Upper lobe of right lung (tissue), 1 donor: Measurements from ENCODE around the gene COL9A1. TPM values are rescaled to one million over a fixed set of nuclear protein-coding genes. Genes with fewer than 3 reads are reported as not detected.
"Not testable (repeated sequence)": the region's sequence is repeated elsewhere in the genome, so short reads cannot be mapped to it uniquely, and the experiment has no call there.

ENCODE experiments used
- ATAC-seq: fragments of 200-7000 bp; cut with Tn5 transposase; one replicate; pipeline ENCODE4 v1.9.1; 2020; ENCODE audit warnings: mild to moderate bottlenecking, moderate library complexity
- DNase-seq: peaks from one replicate; pipeline ENCODE4 v3.0.0-alpha.2; 2020
- H3K27ac ChIP-seq: fragments of 200-600 bp; one replicate; pipeline ENCODE4 v1.8.0; 2022
- H3K27me3 ChIP-seq: fragments of 200-600 bp; one replicate; pipeline ENCODE4 v1.8.0; 2022; ENCODE audit warnings: mild to moderate bottlenecking
- H3K36me3 ChIP-seq: fragments of 200-600 bp; one replicate; pipeline ENCODE4 v1.8.0; 2022
- H3K4me1 ChIP-seq: fragments of 200-600 bp; one replicate; pipeline ENCODE4 v1.8.0; 2022
- H3K4me3 ChIP-seq: fragments of 200-600 bp; one replicate; pipeline ENCODE4 v1.8.0; 2022; ENCODE audit warnings: mild to moderate bottlenecking
- H3K9me3 ChIP-seq: fragments of 200-600 bp; one replicate; pipeline ENCODE4 v1.8.0; 2022
- CTCF ChIP-seq: fragments of 200-600 bp; IDR thresholded peaks from one replicate; pipeline ENCODE4 v1.8.0; 2022; ENCODE audit warnings: antibody characterized with exemption
- intact Hi-C: fragments of 100-400 bp; cut with DNase I; formaldehyde crosslinking; loops from one replicate; pipeline ENCODE4 v1.11.0; 2022
- total RNA-seq: library from RNA; stranded (reverse); fragmentation: NEBNext Ultra II Directional; extraction: Animal tissue kit (Norgen Biotek cat#: 25700); gene quantifications from one replicate; pipeline ENCODE4 v1.2.1, GENCODE V29; 2021
- donor health status: DM: no; HTN: yes; CAD: no; lungs with severe emphysema.

Gene COL9A1
- total RNA-seq, 1 donor from 2014 or later = not detected

GRCh38 chr6:70337743-70338105, 34.8 kb upstream of the COL9A1 start:
- Histone ChIP-seq H3K4me1 (no peaks in the 10 kb centered on the region), H3K27me3 (no peaks in the 10 kb centered on the region), H3K9me3 (no peaks in the 10 kb centered on the region), H3K4me3 (no peak overlapping the region), H3K27ac (no peak overlapping the region), H3K36me3 (no peaks in the 10 kb centered on the region)
- intact Hi-C loops = no loop called here
- ATAC-seq (no peak), DNase-seq (no peak)
- no peak for TF ChIP-seq CTCF

GRCh38 chr6:70336996-70337742, 34.3 kb upstream of the COL9A1 start:
- H3K27ac ChIP-seq = no peak overlapping the region
- H3K9me3 ChIP-seq = no peaks in the 10 kb centered on the region
- DNase-seq (no peak), ATAC-seq (no peak)
- H3K4me3 ChIP-seq = no peak overlapping the region
- no peaks in the 10 kb centered on the region for H3K36me3 ChIP-seq
- no peaks in the 10 kb centered on the region for H3K27me3 ChIP-seq
- intact Hi-C loops = no loop called here
- TF ChIP-seq CTCF = no peak
- H3K4me1 ChIP-seq = no peaks in the 10 kb centered on the region

- ATAC-seq = no peak
- Histone ChIP-seq H3K4me3 (no peak overlapping the region), H3K9me3 (no peaks in the 10 kb centered on the region), H3K27me3 (no peaks in the 10 kb centered on the region), H3K4me1 (no peaks in the 10 kb centered on the region), H3K27ac (no peak overlapping the region), H3K36me3 (no peaks in the 10 kb centered on the region)
- no peak for DNase-seq
- intact Hi-C loops = no loop called here
- TF ChIP-seq CTCF = no peak
These were observed 24.2 kb upstream of the COL9A1 start for GRCh38 chr6:70327036-70327435.

- ATAC-seq = no peak
- no peaks in the 10 kb centered on the region for H3K36me3 ChIP-seq
- no peaks in the 10 kb centered on the region for H3K9me3 ChIP-seq
- intact Hi-C loops = no loop called here
- H3K27me3 ChIP-seq = no peaks in the 10 kb centered on the region
- H3K4me3 ChIP-seq = no peak overlapping the region
- H3K4me1 ChIP-seq = no peaks in the 10 kb centered on the region
- H3K27ac ChIP-seq = no peak overlapping the region
- no peak for DNase-seq
- TF ChIP-seq CTCF = no peak
These were observed 22.1 kb upstream of the COL9A1 start for GRCh38 chr6:70325009-70325408.

- H3K9me3 ChIP-seq, ATAC-seq, H3K4me1 ChIP-seq, H3K36me3 ChIP-seq, H3K4me3 ChIP-seq, DNase-seq, H3K27me3 ChIP-seq, intact Hi-C loops, H3K27ac ChIP-seq: not testable (repeated sequence)
These were observed 14.9 kb upstream of the COL9A1 start for GRCh38 chr6:70317799-70318198.

GRCh38 chr6:70315079-70315751, 12.3 kb upstream of the COL9A1 start:
- Histone ChIP-seq H3K4me3 (no peak overlapping the region), H3K36me3 (no peaks in the 10 kb centered on the region), H3K4me1 (no peaks in the 10 kb centered on the region), H3K27me3 (no peaks in the 10 kb centered on the region), H3K9me3 (no peaks in the 10 kb centered on the region), H3K27ac (no peak overlapping the region)
- TF ChIP-seq CTCF = no peak
- intact Hi-C loops = no loop called here
- no peak for ATAC-seq
- DNase-seq = no peak
